Right forelimb (tissue), 1 donor: ENCODE results near the gene PRIMPOL.
"Not testable (repeated sequence)": the region's sequence is repeated elsewhere in the genome, so short reads cannot be mapped to it uniquely, and the experiment has no call there.

Experiments used
- DNase-seq: peaks from one replicate; pipeline ENCODE4 v3.0.0-alpha.2; 2018

The PRIMPOL gene

DNA sequence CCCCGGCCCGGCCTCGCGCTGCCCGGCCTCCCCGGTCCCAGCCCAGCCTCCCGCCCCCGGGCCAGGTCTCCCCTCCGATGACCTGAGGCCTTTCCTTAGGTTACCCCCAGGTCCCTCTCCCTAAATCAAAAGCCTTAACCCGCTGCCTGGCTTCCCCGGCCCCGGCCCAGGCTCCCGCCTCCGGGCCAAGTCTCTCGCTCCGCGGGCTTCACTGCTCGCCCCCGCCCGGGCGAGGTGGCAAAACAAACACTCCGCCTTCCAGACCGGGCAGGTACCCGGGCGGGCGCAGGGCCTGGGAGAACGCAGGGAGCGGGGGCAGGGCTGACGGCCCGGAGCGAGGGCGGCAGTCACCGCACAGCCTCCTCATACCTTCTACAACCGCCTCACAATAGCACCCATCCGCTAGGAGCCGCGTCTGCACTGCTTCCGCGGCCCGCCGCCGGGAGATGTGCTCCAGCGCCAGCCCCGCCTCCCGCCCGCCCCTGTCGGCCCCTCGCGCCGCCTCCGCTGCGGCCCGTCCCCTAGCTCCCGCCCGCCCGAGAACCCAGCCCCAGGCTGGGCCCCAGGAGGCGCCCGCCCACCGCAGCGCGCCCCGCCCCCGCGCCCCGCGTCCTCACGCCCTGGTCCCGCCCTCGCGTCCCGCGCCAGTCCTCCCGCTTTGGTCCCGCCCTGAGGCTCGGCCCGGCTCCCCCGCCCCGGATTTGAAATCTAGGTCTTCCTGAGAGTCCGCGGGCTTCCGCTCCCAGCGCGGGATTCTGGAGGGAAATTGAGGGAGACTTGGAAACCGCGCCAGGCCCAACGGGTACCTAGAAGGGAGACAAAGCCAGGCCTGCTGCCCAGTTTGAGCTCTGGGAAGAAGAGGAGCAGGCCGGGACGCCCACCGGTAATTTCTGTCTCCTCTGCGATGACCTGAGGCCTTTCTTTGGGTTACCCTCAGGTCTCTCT, at the start of gene PRIMPOL, which contains the start of gene CASP3:
Gene PRIMPOL (plus strand): TSS at position 713 of the 945 bp plus-strand sequence. CDS start 7,403 bp downstream, outside the sequence.
Gene CASP3 (minus strand): TSS at position 422 of the 945 bp plus-strand sequence. CDS start 10,994 bp downstream, outside the sequence.
- peak; percentile 99 for DNase-seq

GRCh38 chr4:184600982-184601381, 48.6 kb upstream of the PRIMPOL start:
- DNase-seq, result not testable (repeated sequence)

- DNase-seq, result not testable (repeated sequence)
Observed at GRCh38 chr4:184602857-184603256, 46.7 kb upstream of the PRIMPOL start.

- DNase-seq, result not testable (repeated sequence)
Observed at GRCh38 chr4:184607429-184607828, 42.1 kb upstream of the PRIMPOL start.

DNA sequence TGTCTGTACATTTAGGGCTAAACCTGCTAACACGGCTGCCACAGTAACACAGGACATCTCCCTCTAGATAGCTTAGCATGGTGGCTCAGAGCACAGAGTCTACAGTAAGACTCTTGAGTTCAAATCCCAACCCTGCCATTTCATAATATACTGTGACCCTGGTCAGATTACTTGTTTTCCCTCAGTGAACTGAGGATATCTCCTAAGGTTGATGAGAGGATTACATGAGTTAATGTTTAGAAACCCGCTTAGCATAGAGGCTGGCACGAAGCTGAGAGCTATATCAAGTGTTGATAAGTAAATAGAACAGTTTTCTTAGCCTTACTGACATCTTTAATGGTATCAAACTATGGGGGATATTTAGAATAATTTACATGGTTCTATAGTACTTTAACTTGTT, 37.5 kb upstream of the PRIMPOL start:
- no peak for DNase-seq

DNA sequence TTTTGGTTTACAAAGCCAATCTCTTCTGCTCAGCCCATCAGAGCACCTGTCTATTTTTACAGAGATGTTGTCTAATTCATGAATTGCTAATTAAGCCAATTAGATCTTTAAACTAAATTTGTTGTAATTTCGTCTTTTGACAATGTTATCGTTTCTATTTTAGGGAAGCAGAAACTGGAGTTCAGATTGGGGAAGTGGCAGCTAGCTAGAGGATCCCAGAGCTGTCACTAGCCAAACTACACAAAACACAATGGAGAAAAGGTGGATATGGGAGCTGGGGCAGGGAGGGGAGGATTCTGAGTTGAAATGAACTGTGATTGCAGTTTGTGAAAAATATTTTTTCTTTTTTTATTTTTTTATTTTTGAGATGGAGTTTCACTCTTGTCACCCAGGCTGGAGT, 36.1 kb upstream of the PRIMPOL start:
- no peak for DNase-seq

- no peak for DNase-seq
Observed at GRCh38 chr4:184614509-184614908, 35.0 kb upstream of the PRIMPOL start.

- DNase-seq, result not testable (repeated sequence)
Observed at GRCh38 chr4:184616168-184616567, 33.4 kb upstream of the PRIMPOL start.

DNA sequence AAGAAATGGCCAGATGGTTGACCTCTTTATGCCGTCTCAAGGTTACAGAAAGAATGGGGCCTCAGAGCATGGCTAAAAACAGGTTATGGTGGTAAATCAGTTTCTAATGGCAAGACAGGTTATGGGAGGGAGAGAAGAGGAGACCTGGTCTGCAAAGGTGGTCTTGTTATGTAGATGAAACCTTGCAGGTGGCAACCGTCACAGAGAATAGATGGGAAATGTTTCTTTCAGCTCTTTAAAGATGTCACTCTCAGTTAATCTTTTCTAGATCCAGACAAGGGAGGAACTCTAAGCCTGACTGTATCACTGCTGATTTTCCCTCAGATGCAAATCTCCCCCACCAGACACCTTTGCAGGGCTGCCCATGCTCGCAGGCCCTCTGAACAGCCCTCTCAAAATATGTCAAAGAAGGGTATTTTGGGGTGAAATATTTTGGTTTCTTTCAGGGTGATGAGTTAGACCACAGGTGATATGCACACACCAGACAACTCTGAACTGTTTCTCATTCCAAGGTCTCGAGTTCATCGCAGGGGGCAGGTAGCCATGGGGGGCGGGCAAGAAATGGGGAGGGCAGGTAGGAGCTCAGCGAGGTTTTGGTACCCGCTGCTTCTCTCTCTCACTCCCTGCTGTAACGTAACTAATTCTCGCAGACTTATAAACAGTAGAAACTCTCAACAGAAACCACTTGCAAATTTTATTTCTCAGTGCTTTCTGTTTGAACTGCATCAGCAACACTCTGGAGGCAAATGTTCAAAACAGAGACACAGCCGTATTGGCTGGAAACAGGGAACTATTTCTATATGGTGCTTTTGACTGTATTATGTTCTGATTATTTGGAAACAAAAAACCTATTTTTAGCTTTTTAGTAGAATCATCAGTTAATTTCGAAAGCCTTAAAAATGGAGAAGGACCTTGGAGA, 32.6 kb upstream of the PRIMPOL start:
- no peak for DNase-seq

DNA sequence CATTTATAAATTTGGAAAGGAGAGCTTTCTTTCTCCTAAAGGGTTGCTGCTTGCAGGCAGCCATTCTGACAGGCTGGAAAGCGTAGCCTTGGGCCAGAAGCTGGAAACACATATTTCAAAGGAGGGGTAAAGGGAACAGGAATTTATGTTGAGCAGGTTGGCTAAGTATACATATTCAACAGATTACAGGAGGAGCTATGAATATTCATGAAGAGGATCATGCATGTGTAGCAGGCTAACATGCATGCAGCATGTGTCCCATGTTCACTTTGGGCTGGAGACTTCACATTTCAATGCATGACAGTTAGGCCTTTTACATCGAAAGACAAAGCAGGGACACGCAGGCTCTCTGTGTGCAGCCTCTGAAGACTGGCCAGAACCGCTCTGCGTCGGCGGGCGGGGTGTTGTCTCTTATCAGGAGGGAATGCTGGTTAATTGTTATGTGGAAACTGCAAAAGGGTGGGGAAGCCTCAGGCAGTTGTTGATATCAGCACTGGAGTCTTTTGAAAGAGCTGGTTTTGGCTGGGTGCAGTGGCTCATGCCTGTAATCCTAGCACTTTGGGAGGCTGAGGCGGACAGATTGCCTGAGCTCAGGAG, 31.8 kb upstream of the PRIMPOL start:
- DNase-seq, result no peak

DNA sequence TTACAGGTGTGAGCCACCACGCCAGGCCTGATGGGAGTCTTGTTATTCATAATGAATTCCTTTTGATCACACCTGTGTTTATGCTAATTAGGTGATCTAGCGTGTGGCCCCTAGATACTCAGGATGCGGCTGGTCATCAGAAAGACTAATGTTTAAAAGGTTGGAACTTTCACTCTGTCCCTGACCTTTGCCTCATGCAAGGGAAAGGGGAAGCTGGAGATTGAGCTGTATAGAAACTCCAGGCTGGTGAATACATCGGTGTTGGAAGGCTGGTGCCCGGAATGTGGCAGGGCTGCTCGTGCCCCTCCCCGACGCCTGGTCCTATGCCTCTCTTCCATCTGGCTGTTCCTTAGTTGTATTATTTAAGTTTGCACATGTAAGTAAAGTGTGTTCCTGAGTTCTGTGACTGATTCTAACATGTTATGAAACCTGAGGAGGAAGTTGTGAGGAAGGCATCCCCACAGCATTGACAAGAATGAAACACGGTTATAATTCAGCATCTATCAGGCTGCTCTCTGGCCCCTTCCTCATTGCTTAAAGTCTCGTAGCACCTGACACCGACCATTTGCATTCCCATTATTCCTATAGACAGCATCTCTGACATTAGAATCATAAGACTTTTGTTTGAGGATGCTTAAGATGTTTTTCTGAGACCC, 29.2 kb upstream of the PRIMPOL start:
- no peak for DNase-seq

DNA sequence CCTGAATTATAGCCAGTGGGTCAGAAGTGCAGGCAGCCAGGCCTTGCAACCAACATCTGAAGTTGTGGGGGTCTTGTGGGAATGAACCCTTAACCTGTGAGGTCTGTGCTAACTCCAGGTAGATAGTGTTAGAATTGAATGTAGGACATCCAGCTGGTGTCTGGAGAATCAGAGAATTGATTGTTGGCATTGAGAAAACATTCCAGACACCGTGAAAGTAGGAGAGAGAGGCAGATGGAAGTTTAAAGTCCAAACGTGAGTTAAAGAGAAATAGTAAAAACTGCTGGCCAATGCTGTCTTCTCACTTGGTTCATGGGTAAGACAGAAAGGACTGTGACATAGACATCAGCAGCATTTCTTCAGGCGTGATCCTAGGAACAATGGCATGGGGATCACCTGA, 28.0 kb upstream of the PRIMPOL start:
- DNase-seq, result no peak

- DNase-seq, result not testable (repeated sequence)
Observed at GRCh38 chr4:184624504-184624903, 25.0 kb upstream of the PRIMPOL start.

DNA sequence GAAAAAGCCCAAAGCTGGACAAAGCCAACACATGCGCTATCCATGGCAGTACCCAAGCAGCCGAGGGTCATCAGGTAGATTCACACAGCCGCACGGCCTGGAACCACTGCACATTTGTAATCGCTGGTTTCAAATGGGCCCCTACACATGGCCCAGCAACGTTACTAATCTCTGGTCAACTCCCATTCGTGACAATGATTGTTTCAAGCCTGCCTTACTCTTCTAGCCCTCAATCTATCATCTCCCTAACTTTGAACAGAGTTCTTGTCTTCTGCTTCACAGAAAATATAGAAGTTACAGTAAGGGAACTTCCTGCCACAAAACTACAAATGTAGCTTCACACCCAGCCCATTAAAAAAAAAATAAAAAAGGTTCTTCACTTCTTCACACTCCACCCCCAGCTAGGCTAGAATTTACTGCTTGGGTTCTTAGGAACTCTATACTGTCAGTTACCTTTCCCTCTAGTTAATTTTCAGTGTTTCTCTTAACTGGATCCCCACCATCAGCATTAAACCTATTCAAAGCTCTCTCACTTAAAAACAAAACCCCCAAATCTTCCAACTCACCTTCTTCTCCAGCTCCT, 24.5 kb upstream of the PRIMPOL start:
- no peak for DNase-seq

DNA sequence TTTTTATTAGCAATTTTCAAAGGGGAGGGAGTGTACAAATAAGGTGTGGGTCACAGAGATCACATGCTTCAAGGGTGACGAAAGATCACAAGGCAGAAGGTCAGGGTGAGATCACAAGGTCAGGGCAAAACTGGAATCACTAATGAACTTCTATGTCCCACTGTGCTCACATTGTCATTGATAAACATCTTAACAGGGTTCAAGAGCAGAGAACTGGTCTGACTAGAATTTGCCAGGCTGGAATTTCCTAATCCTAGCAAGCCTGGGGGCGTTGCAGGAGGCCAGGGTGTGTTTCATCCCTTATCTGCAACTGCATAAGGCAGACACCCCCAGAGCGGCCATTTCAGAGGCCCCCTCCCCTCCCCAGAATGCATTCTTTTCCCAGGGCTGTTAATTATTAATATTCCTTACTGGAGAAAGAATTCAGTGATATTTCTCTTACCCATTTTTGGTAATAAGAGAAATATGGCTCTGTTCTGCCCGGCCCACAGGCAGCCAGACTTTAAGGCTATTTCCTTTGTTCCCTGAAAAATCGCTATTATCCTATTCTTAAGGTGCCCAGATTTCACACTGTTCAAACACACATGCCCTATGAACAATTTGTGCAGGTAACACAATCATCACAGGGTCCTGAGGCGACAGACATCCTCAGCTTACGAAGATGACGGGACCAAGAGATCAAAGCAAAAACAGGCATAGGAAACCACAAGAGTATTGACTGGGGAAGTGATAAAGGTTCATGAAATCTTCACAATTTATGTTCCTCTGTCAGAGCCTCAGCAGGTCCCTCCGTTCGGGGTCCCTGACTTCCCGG, 23.5 kb upstream of the PRIMPOL start:
- DNase-seq, result not testable (repeated sequence)

GRCh38 chr4:184628103-184628502, 21.4 kb upstream of the PRIMPOL start:
- DNase-seq, result no peak

- no peak for DNase-seq
Observed at GRCh38 chr4:184632842-184633241, 16.7 kb upstream of the PRIMPOL start.

DNA sequence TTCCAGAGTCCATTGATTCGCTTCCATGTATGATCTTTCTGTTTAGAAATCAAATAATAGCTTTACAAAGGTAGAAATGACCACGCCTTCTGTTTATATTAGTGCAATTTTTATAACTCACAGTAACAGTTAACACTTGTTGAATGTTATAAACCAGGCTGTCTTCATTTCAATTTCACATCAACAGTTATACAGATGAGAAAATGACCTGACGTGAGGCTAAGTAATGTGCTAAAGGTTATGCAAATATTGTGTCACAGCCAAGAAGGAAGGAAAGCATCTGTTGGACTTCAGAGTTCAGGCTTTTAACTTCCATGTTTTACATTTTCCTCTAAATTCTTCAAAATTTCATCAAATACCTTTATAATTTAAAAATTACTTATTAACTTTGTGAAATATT, 14.2 kb upstream of the PRIMPOL start:
- DNase-seq, result no peak

DNA sequence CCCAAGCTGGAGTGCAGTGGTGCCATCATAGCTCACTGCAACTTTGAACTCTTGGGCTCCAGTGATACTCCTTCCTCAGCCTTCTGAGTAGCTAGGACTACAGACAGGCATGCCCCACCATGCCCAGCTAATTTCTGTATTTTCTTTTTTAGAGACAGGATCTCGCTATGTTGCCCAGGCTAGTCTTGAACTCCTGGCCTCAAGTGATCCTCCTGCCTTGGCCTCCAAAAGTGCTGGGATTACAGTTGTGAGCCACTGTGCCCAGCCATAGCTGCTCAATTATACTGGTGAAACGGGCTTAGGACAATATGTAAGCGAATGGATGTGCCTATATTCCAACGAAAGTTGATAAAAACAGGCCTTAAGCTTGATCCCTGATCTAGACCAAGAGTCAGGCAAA, 13.4 kb upstream of the PRIMPOL start:
- DNase-seq, result no peak

DNA sequence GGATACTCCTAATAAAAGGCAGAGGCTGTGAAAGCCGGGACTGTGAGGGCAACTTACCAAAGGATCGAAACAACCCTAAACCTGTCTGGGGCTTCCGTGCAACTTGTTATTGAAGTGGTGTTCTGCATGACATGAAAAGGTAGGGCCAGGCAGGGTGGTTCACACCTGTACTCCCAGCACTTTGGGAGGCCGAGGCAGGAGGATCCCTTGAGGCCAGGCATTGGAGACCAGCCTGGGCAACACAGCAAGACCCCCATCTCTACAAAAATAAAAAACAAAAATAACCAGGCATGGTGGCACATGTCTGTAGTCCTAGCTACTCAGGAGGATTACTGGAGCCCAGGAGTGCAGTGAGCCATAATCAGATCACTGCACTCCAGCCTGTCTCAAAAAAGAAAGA, 12.6 kb upstream of the PRIMPOL start:
- no peak for DNase-seq

GRCh38 chr4:184641022-184641421, 8.5 kb upstream of the PRIMPOL start:
- no peak for DNase-seq
